Stimulated activated naive CD4-positive, alpha-beta T cell (primary cell): ENCODE measurements around the gene PAAF1.

ENCODE experiments used
- DNase-seq, 6 experiments: peaks; one replicate each; lab custom pipeline; 2025; lab: John Stamatoyannopoulos, UW

The PAAF1 gene

DNA sequence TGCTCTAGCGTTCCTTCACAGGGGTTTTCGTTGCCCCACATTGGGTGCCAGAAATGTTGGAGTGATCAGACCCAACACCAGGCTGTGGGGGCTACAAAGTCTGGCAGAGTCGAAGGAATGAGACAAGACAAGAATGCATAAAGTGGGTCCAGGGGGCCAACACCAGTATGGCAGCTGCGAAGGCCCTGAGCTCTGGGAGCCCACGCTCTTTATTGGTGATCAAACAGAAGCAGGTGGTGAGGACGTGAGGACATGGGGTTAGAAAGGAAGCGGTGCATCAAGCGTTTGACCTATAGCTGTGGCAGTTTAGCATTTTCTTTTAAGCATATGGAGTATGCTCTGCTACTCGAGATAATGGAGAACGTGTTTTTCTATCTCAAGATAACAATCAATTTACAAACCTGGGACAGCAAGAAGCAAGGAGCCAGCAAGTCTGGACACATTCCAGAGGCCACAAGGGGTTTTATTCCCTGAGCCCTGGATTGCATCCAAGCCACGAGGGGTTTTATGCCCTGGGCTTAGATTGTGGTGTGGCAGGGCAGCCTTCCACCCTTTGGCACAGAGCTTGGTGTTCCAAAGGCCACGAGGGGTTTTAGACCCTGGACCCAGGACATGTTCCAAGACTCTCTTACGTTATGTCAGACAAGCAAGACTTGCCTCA, 70.1 kb downstream of the PAAF1 start:
- DNase-seq: no peak

DNA sequence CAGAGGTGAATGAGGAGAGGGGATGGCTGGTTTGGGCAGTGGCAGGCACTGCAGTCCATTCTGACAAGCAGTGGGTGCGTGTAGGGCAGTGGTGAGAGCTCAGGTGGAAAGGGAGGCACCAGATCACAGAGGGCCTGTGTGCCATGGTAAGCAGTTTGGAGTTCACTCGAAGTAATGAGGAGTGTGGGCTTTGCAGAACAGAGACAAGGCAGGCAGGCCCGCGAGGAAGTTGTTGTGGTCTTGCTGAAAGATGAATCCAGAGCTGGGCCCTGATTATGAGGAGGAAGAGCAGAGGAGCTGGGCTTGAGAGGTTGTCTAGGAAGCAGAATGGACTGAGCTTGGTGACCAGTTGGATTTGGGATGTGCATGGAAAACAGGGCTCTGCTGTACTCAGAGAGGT, 72.4 kb downstream of the PAAF1 start:
- no peak for DNase-seq

DNA sequence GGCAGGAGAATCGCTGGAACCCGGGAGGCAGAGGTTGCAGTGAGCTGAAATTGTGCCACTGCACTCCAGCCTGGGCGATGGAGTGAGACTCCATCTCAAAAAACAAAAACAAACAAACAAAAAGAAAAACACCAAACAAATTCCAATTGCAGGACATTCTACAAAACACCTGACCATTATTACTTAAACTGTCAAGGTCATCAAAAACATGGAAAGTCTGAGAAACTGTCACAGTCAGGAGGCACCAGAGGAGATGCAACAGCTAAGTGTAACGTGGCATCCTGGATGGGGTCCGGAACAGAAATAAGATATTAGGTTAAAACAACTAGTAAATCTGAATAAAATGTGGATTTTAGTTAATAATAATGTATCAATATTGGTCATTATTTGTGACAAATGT, 73.1 kb downstream of the PAAF1 start:
- DNase-seq: no peak

DNA sequence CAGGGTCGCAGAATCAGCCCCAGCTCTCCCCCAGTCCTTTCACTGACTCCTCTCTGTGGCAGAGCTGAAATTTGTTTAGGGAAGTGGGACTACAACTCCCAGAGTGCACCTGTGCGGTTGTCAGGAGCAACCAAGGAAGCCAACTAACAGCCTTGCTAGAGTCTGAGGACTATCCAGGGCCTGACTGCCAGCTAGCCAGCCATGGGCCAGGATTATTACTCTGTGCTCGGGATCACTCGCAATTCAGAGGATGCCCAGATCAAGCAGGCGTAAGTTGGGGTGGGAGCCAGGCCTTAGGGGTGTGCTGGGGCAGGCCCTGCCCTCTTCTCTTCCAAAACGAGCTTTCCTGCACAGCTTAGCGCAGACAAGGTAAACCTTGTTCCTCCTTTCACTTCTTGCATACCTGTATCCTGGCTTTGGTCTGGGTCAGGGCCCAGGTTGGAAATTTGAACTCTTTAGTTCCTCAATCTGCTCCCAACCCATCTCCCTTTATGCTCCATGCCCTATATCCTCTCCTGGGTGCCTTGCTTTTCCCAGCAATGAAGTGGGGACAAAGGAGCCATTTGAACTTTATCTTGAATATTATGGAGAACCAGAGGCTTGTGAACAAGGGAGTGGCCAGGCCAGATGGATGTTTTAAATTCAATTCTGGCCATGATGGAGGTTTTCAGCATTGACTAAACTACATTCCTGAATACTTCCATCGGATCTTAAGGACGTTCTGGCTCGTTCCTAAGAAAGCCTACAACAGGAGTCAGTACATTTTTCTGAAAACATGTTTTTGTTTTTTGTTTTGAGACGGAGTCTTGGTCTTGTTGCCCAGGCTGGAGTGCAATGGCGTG, 74.3 kb downstream of the PAAF1 start, which contains the start of gene DNAJB13:
DNAJB13 (plus strand) TSS at position 158 of the 842 bp plus-strand sequence; CDS start at position 202, 44 bp downstream.
- peak in 1 of 6 experiments; percentile 5 for DNase-seq

DNA sequence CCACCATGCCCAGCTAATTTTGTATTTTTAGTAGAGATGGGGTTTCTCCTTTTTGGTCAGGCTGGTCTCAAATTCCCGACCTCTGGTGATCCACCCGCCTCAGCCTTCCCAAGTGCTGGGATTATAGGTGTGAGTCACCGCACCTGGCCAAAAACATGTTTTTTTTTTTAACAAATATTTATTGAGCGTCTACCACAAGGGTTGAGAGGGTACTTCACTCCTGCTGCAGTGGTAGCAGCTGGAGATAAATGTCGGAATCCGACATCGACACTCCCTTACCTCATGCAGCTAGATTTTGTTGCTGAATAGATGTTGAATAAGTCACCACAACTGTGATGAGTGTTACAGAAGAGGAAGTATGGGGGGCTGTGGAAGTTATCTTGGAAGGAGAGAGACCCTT, 75.0 kb downstream of the PAAF1 start:
- DNase-seq: no peak

DNA sequence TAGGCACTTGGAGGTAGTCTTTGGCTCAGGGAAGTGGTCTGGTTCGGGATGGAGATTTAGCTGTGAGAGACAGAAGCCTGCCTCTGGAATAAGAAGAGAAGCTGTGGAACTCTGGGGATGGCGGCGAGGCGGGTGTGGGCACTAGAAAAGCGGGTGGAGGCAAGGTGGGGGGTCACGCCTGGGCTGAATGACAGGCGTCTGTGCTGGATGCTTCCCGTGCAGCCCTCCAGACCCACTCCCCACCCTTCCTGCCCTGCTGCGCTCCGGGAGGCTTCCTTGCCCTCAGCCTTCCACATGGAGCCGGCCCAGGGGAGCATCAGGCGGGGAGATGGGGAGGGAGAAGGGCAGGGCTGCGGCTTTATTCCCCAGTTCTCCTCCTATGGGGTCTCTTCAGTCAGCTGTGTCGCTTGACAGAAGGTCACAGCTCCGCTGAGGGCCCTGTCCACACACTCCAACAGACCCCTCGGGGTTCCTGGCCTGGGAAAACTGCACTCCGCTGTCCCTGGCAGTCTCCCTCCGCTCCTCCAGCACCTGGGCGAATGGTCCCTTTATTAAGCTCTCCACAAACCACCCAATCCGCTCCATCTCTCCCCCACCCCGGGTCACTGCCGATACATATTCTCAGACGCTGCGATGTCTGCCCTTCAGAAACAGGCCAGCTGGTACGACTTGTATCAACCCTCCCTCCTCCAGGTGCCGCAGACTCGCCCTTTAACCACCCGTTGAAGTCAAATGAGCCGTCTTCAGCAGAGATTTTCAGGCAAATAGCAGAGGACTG, 80.3 kb downstream of the PAAF1 start:
- DNase-seq: no peak

DNA sequence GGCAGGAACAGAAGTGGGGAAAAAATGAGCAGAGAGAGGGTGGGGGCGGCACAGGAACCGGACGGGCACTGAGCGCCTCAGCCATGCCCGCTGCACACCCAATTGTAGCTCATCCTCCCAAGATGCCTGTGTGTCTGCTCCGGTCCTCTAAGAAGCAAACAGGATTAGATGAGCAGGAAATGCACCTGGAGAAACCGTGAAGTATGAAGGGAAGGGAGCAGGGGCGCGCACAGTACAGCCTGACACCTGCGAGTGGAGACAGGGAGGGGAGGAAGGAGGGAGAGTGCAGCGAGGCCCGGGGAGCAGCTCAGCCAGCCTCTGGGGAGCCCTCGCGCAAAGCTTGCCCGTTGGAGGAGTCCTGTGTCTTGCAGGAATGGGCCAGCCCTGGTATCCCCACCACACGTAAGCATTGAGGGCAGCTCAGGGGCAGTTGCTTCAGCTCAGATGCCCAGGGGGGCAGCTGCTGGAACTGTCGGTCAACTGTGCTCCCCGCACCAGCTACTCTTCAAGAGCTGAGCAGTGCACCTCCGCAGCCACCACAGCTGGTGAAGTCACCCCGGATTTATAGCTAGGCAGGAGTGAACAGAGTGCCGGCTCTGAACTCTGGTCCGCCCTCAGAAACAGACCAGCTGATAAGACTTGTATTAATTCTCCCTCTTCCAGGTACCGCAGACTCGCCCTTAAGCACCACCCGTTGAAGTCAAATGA, 81.0 kb downstream of the PAAF1 start:
- no peak for DNase-seq

DNA sequence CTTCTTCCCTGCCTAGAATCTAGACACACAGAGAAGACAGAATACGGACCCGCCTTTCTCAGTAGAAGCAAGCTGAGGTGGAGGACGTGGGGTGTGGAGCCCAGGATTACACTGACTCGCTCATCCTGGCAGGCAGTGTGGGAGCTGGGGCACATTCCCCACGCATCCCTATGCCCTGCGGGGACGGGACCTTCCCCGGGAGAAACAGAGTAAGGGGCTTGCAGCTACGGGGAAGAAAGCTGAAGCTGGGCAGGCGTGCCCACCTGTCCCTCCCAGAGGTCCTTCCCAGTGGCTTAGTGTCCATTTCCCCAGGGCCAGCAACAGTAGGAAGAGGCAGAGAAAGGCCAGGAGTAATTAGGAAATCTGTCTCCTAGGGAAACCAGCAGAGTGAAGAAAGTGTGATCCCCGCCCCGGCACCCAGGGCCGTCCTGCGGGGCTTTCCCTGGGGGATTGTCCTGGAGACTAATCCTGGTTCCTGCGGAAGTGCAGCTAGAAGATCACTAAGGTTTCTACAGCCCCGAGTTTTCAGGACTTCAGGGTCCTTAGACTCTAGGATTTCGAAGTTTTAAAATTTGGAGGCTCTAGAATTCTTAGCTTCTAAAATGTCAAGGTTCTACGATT, 81.8 kb downstream of the PAAF1 start:
- no peak for DNase-seq

DNA sequence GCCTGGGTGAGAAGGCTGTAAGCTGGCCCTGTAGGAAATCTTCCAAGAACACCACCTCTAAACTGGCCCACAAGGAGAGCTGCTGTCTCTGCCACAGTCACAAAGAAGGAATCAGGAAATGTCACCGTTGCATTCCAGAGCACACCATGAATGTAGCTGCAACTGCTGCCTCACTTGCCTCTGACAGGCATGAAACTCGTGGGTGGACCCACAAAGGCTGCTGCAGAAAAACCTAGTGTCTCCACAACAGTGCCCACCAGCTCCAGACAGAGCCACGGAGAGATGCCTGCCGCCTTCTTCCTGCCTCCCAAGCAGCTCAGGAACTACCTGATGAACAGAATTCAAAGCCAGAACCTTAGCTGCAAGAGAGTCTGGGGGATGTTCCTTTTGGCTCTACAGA, 84.5 kb downstream of the PAAF1 start:
- no peak for DNase-seq

DNA sequence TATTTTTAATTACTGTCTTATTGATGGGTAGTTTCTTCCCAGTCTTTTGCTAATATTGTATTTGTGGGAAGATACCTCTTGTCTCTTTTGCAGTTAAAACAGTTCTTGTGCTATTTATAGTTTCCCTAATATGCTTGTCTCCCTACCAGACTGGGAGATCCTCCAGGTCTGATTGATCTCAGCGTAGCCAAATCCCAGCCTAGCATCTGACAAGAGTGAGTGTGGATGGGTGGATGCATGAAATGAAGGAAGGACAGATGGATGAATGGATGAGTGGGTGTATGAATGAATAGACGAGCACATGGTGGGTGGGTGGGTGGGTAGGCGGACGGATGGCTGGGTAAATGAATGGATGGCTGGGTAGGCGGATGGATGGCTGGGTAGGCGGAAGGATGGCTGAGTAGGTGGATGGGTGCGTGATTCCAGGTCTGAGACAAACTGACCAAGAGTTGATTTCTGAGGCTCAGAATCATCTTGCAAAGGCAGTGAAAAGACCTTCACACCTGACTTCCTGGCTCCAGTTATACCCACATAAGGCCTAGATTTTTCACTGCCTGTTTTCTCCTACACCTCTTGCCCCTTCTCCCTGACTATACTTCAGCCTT, 85.4 kb downstream of the PAAF1 start:
- DNase-seq: no peak

DNA sequence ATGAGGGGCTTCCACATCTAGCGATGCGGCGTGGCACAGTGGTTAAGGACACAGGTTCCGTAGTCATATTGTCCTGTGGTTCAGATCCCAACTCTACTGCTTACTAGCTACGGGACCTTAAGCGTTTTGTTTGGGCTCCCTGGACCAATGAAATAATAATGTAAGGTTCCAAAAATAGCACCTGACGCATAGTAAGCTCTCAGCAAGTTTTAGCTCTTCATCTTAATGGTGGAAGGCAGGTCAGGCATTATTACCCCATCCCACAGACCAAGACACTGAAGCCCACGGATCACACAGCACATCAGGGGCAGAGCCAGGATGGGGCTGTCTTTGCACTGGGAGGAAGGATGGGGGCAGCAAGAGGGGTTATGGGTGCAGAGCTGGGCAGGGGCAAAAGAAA, 87.1 kb downstream of the PAAF1 start:
- DNase-seq: no peak

DNA sequence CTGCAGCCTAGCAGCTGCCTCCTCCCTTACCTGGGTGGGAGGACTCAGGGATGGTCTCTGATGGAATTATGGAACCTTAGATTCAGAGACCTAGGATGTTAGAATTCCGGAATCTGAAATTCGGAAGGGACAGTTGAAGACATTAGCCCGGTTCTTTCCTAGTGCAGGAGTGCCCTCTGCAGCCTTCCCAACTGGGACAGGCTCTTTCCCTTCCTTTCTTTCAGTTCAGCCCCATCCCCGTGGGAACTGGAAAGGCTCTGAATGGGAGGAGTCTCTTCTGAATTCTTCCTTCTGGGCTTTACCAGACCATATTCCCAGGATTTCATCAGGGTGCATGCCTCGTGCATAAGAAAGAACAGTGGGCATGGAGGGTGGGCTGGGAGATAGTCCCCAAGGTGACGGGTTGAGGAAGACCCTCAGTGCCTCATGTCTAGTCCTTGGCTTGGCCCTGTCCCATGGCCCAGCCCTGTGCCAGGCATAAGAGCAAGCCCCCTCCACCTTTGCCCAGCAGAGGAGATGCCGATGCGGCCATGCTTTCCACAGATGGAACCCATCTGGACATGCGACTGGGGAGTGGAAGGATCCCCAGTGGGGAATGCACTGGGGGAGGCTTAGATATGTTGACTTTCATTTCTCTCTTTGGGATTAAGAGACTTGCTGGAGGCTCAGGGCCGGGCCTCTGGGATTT, 88.4 kb downstream of the PAAF1 start:
- DNase-seq: no peak

DNA sequence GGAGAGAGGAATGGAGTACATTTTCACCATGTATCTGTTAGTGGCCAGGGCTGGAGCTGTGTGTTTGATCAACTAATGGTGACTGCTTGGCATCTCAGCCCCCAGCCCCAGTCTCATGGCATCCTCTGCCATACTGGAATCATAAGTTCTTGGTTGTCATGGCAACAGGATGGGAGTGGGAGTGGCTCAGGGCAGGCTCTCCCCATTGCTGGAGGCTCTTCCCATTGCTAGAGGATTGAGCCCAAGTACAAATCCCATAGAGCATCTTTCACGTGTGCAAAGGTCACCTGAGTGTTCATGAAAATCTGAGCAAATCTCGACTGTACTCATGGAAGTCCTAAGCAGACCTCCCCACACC, 88.9 kb downstream of the PAAF1 start:
- DNase-seq: no peak

DNA sequence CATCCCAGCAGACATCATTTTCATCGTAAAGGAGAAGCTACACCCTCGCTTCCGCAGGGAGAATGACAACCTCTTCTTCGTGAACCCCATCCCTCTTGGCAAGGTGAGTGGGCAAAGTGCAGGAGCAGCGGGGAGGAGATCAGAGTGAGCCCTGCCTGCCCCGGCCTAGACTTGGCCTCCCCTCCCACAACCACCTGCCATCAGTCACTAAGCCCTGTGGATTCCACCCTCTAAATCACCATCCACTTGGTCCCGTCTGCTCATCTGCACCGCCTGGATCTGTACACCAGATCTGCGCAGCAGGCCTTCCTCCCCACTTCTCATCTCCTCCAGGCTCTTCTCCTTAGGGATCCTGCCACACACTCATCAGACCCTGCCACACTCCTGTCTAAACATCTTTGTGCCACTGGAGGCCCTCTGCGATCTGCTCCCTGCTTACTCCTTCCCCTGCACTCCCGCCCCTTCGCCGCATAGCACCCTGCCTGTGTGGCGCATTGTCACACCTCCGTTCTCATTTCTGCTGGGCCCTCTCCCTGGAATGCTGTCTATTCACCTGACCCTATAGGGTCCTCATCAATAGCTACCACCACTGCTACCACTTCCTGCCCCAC, 91.7 kb downstream of the PAAF1 start:
- no peak for DNase-seq

DNA sequence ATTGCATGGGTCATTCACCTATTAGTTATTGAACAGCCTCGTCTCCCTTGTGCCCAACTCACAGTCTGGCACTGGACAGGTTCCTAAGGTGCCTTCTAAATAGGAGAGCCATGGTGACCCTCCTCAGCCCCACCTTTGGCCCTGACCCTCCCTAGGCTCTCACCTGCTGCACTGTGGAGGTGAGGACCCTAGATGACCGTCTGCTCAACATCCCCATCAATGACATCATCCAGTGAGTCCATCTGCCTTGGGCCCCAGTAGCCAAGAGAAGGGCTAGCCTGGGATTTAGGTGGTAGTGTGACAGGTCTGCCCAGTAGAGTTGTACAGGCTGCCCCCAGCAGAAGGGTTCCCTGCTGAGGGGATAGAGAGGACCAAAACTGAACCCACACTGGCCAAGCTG, 92.3 kb downstream of the PAAF1 start:
- no peak for DNase-seq

DNA sequence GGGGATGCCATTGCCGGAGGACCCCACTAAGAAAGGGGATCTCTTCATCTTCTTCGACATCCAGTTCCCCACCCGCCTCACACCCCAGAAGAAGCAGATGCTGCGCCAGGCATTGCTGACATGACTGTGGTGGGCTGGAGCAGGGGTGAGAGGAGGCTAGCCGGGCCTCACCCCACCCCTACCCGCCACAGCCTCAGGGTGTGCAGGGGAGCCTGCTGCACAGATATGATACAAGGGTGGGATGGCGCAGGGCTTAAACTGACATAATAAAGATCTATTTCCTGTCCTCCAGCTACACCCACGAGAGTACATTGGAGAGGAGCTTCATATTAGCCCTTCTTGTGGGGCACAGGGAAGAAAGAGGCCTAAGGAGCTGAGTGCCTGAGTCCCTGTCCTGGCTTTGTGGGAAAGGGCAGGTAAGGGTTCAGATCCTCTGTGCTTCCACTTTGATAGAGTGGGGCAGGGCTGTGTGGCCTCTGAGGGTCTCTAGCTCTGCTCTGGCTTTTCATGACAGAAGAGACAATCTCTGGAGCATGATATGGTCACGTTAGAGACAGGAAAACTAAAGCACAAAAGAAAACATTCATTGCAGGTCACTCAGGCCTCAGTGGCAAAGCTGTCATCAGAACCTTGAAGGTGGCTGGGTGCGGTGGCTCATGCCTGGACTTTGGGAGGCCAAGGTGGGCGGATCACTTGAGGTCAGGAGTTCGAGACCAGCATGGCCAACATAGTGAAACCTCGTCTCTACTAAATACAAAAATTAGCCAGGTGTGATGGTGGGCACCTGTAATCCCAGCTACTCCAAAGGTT, 93.4 kb downstream of the PAAF1 start:
- peak in 1 of 6 experiments; percentile 13 for DNase-seq

DNA sequence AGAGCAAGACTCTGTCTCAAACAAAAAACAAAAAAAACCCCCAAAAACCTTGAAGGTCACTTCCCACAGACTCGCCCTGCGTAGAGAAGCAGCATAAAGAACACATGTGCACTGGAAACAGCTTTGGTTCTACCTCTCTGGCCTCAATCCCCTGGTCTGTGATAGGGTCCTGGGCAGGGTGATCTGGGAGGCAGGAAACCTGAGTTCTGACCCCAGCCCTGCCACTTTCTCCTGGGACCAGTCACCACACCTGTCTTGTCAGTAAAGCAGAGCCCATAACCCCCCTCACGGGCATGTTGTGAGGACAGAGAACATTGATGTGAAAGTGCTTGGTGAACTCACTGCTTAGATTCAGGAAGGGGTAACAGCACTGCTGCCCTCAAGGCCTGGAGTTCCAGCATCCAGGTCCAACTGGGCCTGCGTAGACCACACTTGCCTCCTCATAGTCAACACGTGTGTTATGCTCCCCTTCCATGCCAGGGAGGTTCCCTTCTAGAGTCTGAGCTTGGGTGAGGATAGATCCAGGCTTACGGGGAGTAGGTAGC, 94.4 kb downstream of the PAAF1 start:
- DNase-seq: peak in 1 of 6 experiments; percentile 14

DNA sequence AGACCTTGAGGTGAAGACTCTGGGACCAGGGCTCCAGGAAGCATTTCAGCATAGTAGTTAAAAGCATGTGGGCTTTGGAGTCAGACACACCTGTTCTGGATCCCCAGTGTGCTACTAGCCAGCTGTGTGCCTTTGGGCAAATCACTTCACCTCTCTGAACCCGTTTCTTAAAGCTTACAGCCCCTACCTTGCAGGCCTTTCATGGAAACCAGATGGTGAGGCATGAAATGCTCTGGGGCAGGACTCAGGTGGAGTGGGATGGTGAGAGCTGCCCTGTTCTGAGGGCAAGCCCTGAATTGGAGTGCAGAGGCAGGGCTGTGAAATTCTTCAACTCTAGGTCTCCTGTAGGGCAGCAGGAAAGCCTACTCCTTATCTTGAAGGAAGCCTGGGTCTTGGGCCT, 95.4 kb downstream of the PAAF1 start:
- DNase-seq: no peak
